ENCODE measurements around the gene WWOX.

The WWOX gene

DNA sequence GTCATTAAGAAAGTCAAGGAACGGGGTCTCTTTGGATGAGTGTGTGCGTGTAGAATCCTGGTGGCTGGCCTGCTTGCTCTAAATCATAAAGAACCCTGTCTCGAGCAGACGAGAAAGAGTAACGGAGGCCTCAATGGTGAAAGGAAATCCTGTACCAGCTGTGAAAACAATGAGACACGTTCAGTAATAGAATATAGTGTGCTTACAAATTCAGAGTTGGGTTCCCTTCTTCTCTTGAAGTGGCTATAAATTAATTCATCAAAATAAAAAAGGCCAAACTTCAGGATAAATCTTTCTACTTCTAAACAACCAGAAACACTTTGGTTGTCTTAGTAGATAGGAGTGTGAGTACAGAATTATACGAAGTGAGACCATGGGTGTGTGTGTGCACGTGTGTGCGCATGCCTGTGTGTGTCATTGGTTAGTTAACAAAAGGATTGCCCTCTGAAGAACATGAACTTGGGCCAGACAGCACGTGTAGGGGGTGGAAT, 48.5 kb downstream of the WWOX start:
- no peak for DNase-seq

DNA sequence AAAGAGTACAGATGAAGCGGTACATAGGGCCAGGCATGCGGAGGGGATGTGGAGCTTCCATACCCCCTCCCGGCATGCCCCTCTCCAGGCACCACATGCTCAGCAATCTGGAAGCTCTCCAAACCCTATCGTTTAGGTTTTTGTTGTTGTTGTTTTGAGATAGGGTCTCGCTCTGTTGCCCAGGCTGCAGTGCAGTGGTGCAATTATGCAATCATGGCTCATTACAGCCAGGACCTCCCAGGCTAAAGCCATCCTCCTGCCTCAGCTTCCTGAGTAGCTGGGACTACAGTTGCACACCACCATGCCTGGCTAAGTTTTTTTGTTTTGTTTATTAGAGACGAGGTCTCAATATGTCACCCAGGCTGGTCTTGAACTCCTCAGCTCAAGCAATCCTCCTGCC, 50.8 kb downstream of the WWOX start:
- DNase-seq: no peak

DNA sequence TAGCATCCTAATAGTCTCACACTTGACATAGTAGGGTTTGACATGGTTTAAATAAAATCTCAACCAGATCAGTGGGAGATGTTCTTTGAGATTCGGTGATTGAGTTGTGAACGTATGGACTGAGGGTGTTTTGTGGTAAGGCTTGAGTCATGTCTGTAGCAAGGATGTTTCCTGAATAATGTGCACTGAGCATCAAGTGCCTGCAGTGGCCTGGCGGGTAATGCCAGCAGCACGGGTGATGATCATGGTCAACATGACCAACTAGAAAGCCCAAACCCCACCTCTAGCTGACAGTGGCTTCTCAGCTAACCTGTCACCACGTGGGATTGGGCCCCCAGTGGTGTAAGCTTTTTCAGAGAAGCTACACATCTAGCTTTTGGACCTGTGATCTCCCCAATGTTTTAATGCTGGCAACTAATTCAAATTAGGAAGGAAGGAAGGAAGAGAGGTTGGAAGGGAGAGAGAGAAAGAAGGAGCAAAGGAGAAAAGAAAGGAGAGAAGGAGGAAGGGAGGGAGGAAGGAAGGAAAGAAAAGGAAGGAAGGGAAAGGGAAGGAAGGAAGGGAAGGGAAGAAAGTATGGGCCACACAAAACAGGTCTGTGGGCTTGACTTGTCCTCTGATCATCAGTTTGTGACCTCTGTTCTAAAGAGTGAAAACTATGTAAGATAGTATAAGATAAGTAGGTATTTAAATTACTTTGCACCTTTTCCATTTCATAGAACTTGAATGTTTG, 55.4 kb downstream of the WWOX start:
- DNase-seq: no peak

DNA sequence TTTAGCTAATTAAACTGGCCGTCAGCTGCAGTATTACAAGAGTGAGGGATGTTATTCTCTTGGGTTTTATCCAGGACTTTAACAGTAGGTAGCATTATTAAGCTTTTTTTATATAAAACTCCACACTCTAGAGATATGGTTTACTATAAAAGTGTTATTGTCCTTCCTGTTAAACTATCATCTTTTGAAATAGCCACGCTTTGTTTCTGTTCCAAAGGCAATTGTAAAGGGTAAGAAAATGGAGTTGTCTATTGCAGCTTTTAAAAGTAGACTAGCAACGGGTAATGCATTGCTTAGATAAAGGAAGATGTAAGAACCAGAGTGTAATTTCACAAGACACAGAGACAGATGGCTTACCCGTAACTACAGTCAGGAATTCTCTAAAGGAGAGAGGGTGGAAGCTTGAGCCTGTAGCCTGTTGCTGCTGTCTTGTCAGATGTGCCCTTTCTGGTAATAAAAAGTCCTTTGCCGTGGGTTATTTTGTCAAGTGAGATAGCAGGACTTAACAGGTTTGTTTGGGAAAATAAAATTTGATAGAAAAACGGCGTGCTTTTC, 56.4 kb downstream of the WWOX start:
- no peak for DNase-seq

DNA sequence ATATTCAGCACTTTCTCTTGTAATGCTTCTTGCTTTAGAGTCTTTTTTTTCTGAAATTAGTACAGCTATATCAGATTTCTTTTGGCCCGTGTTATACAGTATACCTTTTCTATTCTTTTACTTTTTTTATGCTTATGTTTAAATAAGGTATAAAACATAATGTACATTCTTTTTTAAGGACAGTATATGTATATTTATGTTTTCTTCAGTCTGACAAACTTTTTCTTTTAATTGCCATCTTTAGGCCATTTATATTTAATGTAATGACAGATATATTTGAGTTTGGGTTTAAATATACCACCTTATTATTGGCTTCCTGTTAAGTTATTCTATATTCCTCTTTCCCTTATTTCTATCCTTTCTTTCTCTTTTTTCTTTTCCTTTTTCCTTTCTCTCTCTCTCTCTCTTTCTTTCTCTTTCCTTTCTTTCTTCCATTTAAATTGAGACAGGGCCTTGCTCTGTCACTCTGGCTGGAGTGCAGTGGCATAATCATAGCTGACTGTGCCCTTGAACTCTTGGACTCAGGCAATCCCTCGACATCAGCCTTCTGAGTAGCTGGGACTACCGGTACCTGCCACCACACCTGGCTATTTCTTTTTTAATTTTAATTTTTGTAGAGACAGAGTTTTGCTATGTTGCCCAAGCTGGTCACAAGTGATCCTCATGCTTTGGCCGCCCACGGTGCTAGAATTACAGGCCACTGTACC, 61.7 kb downstream of the WWOX start:
- DNase-seq: no peak

DNA sequence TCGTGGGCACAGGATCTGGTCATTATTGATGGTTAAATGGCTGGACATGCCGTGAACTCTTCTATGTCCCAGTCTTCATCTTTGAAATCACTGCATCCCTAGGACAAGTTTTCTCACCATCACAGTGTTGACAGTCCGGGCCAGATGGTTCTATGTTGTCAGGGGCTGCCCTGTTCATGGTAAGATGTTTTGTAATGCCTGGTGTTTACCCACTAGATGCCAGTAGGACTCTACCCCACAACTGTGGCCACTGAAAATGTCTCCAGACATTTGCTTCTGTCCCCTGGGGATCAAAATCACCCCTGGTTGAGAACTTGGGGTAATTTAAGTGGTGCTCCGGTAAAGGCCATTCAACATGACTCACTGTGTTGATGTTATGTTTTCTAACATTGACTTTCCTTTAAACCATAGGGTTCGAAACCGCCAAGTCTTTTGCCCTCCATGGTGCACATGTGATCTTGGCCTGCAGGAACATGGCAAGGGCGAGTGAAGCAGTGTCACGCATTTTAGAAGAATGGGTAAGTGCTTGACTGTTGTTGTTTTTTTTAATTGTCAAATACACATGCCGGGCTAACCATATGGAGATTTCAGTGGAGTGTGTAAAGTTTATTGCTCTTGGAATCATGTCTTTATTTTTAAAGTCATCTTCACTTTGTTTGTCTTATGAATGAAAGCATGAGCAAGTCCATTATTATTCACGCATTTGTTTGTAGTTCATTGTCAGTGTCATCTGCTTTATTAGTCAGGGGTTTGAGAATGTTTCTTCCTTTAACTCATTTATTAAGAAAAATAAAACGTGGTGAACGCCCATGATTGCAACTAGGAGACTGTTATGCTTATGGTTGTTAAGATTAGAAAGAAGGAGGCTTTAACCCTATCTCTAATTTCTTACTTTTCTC, 64.6 kb downstream of the WWOX start:
- no peak for DNase-seq

DNA sequence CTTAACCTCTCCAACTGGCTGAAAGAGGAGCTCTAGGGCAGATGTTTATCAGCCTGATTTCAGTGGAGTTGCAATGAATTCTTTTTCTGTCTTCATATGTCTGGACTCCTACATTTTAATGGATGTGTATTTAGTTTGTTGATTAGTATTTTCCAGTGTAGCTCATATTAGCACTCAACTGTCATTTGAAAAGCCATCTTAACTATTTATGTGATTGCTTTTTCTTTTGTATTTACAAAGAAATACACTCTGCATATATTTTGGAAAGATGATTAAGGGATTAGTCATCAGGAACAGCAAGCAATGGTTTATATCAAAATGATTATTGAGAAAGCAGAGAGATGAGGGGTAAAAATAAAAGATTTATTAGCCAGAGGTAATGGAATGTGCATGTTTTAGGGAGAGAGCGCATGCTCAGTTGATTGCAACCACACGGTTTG, 71.1 kb downstream of the WWOX start:
- DNase-seq: no peak

DNA sequence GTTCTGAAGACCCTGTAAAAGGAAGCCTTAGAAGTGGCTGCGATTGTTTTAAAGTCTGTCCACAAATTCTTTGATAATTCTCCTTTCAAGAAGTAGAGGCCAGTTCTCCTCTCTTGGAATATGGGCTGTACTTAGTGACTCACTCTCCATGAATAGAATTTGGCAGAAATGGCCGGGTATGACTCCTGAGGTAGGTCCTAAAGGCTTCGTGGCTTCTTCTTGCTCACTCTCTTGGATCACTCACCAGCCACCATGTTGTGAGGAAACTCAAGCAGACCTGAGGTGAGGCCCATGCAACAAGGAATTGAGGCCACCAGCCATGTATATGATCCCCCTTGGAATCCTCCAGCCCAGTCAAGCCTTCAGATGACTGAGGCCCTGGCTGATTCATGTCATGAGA, 75.8 kb downstream of the WWOX start:
- no peak for DNase-seq

DNA sequence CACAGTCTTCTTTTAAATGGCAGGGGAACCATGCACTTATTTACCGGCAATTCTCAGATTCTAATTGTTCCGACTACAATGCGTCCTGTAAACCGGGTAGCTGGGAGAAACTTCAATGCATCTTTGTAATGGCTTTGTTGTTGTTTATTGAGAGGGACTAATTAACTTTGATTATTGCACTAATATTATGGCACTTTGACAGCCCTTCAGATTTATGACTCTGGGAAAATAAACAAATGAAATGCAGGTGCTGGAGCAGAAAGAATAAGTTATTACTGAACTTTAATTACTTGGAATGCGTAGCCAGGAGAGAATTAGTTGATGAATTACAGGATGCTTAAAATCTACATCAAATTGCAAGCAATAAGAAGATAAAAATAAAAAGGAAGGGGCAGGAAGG, 77.0 kb downstream of the WWOX start:
- no peak for DNase-seq

DNA sequence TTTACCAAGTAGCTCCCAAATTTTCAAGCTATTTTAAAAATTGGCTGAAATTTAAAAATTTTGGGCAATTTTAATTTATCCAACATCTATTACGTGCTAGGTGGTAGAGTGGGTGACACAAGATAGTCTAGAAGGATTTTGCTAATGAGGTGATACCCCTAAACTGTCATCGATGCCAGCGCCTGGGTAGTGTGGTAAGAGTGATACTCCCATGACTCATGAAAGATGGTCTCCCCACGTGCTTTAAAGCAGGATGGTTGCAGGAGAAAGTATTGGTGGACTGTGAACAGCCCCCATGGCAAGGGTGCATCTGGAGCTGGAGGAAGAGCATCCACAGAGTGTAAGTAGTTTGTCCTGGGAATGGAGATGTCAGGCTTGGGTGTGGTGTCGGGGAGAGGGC, 77.8 kb downstream of the WWOX start:
- no peak for DNase-seq

DNA sequence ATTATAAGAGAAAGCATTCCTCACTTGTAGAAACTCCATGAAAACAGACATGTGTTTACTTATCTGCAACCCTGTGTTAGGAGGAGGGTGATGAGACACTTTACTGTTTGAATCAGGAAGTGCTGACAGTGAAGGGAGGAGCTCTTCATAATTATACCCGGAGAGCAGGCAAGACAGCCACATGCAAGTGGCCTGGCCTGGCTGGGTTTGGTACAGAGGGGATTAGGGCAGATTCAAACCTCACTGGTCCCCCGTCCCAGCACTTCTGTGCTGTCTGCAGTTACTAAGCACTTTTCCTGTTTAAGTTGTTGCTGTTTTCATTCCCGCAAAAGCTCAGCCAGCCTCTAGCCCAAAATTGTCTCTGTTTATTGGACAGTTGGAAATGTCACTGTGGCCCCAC, 78.5 kb downstream of the WWOX start:
- DNase-seq: no peak

DNA sequence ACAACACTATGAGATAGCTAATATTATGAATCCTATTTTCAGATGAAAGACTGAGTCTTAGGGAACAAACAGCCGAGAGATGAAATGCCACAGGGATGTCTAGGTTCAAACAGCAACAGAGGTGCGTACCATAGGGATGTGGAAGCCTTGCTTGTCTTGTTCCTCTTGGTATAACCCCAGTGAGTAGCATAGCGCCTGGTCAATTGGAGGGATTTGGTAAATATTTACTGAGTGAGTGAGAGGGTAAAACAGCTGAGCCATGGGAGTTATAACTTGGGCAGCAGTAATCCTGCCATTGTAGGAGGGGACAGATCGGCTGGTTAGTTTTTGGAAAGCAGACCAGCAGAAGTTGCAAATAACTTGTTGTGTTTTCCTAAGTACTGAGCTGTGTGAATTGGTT, 80.2 kb downstream of the WWOX start:
- no peak for DNase-seq

DNA sequence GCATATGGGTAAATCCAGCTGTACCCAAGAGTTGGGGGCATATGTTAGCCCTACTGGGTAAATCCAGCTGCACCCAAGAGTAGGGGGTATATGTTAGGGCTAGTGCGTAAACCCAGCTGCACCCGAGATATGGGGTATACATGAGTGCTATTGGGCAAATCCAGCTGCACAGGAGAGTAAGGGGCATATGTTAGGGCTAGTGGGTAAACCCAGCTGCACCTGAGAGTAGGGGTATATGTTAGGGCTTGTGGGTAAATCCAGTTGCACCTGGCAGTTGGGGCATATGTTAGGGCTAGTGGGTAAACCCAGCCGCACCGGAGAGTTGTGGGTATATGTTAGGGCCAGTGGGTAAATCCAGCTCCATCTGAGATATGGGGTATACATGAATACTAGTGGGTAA, 80.9 kb downstream of the WWOX start:
- DNase-seq: no peak

DNA sequence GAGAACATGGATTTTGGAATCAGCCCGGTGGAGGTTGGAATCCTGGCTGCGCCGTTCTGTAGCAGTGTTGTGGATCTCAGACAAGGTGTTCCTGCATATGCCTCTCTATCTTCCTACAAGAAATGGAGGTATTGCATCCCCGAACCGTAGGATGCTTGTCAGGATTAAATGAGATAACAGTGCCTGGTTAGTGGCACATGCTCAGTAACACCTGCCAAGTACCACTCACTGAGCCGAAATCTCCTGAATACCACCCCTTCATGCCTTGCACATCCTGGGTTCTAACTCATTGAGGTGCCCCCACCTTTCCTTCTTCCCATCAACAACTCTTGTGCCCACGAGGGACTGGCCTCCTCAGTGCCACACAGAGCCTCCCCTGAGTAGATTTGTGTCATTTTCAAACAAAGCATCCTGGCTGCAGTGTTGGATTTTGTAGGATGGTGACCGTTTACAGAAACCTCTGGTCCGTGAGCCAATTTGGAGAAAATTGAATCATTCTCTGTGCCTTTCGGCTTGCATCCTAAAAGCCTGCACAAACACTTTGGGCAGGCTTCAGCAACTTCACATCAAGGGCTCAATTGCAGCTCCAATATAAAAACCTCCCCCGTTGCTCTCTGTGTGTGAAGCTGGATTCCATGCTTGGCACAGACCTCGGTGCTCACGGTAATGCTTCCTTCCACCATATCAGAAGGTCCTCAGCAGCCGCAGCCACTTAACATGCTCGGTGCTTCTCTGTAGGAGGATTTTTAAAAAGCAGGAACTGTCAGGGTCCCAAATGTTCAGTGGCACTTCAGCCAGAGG, 84.2 kb downstream of the WWOX start:
- no peak for DNase-seq

DNA sequence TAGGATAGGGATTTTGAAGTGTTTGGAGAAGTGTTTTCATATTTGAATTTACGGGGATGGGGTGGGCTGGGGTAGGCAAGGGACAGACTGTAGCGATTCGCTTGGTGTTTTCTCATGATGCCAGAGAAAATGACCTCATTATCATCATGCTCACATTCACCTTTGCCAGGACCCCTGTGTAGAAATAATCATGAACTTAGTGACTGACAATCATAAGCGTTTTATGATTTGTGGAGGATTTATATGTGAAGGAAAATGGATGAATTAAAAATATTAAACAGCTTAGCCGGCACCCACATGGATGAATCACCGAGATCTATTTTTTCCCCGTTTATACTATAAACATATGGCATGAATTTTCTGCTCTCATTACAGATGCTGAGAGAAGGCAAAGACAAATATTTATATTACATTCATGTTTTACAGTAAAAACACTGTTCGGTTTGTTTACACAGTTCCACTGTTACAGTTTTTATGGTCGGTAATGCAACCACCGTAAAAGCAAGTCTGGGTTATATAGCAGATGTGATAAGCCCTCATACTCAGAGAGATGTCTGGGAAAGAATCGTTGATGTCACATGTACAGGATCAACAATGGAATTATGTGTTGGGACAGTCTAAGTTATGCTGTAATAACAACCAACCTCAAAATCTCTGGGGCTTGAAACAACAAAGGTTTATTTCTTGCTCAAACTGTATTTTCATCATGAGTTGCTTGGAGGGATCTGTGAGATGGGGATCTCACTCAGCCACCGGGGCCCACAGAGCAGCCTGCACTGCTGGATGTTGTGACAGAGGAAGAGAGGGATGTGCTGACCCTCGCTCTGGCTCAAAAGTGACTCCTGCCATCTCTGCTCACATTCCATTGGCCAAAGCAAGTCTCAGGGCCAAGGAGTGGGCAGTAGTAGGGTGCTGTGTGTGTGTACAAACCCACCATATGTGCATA, 85.1 kb downstream of the WWOX start:
- no peak for DNase-seq

DNA sequence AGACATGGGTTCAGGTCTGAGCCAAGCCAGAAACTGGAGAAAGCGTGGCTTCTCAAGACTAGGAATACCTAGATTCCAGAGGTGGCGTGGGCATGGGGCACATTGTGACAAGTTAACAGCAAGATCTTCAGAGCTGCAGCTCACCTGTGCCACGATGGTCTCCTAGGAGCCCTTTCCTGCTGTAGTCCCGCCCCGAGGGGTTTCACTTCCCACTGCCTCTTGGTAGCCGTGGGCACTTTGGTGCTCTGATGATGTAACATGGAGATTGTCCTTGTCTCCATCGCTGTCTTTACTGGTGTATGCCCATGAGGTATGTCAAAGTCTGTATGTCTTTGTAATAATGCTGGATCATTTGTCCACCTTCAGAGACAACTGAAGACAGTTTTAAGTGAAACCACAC, 89.7 kb downstream of the WWOX start:
- DNase-seq: no peak

DNA sequence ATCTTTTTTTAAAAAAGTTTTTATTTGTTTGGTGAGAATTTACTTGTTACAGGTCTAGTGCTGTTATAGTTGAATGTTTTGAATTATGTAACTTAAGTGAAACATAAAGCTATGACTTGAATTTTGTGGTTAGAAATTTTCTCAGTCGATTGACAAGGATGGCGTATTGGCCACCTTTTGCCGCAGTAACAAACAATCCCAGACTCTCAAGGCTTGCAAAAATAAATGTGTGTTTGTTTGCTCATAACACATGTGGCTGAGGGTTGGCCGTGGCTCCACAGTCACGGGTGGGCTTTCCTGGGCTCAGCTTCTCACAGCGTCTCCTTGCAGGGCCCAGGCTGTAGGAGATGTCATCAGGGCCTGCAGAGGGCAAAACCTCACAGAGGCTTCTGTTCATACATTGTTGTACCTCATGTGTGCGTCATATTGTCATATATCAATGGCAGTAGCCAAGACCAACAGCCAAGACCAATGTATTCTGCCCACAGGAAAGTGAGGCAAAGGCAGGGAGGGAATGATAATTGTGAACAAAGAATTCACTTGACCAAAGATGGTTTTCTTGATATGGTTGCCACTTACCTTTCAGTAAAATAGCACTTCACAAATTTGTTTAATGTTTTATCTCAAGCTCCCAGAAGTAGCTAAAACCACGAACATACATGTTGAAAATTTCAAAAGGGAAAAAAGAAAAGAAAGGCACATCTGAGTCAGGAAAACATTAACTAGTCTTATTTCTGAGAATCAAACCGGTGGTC, 93.5 kb downstream of the WWOX start:
- DNase-seq: peak; percentile 1

DNA sequence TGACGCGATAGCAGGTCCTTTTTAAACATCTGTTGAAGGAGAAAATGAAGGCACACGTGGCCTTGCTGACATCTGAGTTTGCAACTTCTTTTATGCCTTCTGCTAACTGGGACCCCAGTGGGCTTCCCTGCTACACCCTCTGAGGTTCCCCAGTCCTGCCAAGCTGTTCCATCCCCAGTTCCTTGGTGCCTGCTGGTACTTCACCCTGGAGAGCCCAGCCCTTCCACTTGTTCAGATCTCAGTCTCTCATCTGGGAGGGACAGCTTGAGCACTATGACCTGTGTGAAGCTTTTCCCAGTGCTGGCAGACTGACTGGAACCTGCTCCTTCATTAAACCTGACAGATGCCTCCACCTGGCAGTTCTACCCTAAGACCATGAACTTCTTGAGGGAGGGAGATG, 95.5 kb downstream of the WWOX start:
- DNase-seq: no peak

DNA sequence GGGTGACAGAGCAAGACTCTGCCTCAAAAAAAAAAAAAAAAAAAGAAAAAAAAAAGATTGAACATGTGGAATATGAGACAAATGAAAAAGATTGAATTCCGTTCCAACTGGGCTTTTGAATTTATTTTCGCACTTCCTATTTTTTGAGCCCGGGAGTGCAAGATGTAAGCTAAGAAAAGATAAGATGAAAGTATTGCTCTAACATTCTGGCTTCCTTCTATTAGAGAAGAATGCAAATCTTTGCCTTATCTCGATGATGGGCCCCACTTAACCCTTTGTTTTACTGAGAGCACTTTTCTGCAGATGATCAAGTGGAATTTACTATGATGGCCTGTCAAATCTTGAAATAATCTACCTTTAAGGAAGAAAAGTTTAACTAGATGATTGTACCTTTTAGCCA, 96.3 kb downstream of the WWOX start:
- peak; percentile 25 for DNase-seq

DNA sequence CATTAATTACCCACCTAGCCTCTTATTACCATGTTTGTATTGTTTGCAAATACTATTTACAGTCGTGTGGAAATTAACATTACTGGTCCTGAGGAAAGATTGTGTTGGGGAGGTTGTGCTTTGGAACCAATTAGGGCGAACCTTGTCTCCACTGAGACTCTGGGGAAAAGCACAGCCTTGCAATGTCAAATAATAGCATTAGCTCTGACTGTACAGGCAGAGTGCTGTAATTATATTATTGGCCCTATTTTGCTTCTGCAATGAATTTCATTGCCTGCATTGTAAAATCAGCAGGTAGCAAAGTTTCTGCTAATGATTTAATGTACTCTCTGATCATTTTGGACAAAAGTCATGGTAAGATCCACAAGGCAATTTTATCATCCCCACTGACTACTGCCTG, 97.0 kb downstream of the WWOX start:
- DNase-seq: no peak
